Measurements from ENCODE around the gene ULK1.

- TF ChIP-seq ZNF335 (CRISPR knock-in tag; IDR thresholded peaks at IDR 0.05) (no peak), ZNF264 (CRISPR knock-in tag; IDR thresholded peaks at IDR 0.05) (no peak), IRF9 (CRISPR knock-in tag; IDR thresholded peaks at IDR 0.05; ENCODE audit: borderline replicate concordance) (0 out of 2 replicates have a peak, but pooled peaks have one; percentile 8), ZBTB1 (CRISPR knock-in tag; IDR thresholded peaks at IDR 0.05; ENCODE audit: borderline replicate concordance) (no peak), STAG1 (CRISPR knock-in tag; IDR thresholded peaks at IDR 0.05) (no peak), ZNF878 (CRISPR knock-in tag; IDR thresholded peaks at IDR 0.05) (no peak), HOXA7 (CRISPR knock-in tag; IDR thresholded peaks at IDR 0.05) (no peak), POLR2A (IDR thresholded peaks at IDR 0.05; ENCODE audit: insufficient read depth in 1 of 2, low read depth in 2 of 2, low read length in 2 of 2) (no peak; a peak in 1 of 4 replicates), NFATC3 (CRISPR knock-in tag; IDR thresholded peaks at IDR 0.05) (no peak), ELF1 (CRISPR knock-in tag; IDR thresholded peaks at IDR 0.05) (no peak), ZBTB37 (CRISPR knock-in tag; IDR thresholded peaks at IDR 0.05) (no peak), TGIF2 (CRISPR knock-in tag; IDR thresholded peaks at IDR 0.05) (no peak), MXI1 (IDR thresholded peaks at IDR 0.05; ENCODE audit: borderline replicate concordance, low read depth, low read length) (no peak)
These were observed 33.0 kb upstream of the ULK1 start for GRCh38 chr12:131861261-131862083.

All from HepG2 (cell line).